Hepatocyte (in vitro differentiated cells): ENCODE measurements around the gene CDK11B. TPM values are rescaled to one million over a fixed set of nuclear protein-coding genes. Genes with fewer than 3 reads are reported as not detected.

Experiments used
- DNase-seq: peaks from one replicate; pipeline ENCODE4 v3.0.0-alpha.2; 2016; ENCODE audit warnings: low spot score
- H2AFZ ChIP-seq: fragments of 200-600 bp; sonication (generic); 2 replicates; pipeline ENCODE4 v1.6.0; 2016; ENCODE audit warnings: antibody characterized with exemption, mild to moderate bottlenecking
- H3K27ac ChIP-seq: fragments of 200-600 bp; sonication (generic); 2 replicates; pipeline ENCODE4 v1.5.1; 2016; ENCODE audit warnings: mild to moderate bottlenecking
- H3K27me3 ChIP-seq: fragments of 200-600 bp; sonication (generic); 2 replicates; pipeline ENCODE4 v1.6.1; 2016
- H3K36me3 ChIP-seq: fragments of 200-600 bp; sonication (generic); replicated peaks from 2 replicates; pipeline ENCODE4 v1.5.1; 2016; ENCODE audit warnings: low read depth; ENCODE audit not compliant: insufficient read depth
- H3K4me1 ChIP-seq: fragments of 200-600 bp; sonication (generic); 2 replicates; pipeline ENCODE4 v1.5.1; 2016; ENCODE audit warnings: mild to moderate bottlenecking, moderate library complexity; ENCODE audit not compliant: insufficient read depth
- H3K4me2 ChIP-seq: fragments of 200-600 bp; sonication (generic); 2 replicates; pipeline ENCODE4 v1.6.0; 2016
- H3K4me3 ChIP-seq: fragments of 200-600 bp; sonication (generic); 2 replicates; pipeline ENCODE4 v1.5.1; 2016; ENCODE audit warnings: mild to moderate bottlenecking
- H3K79me2 ChIP-seq: fragments of 200-600 bp; sonication (generic); 2 replicates; pipeline ENCODE4 v1.6.0; 2017; ENCODE audit warnings: mild to moderate bottlenecking
- H3K9me2 ChIP-seq: fragments of 200-600 bp; sonication (generic); replicated peaks from 2 replicates; pipeline ENCODE4 v1.6.0; 2017; ENCODE audit warnings: mild to moderate bottlenecking; ENCODE audit not compliant: insufficient read depth
- H3K9me3 ChIP-seq: fragments of 200-600 bp; sonication (generic); 2 replicates; pipeline ENCODE4 v1.5.1; 2016; ENCODE audit warnings: low read depth, mild to moderate bottlenecking
- H4K20me1 ChIP-seq: fragments of 200-600 bp; sonication (generic); 2 replicates; pipeline ENCODE4 v1.6.0; 2016; ENCODE audit warnings: mild to moderate bottlenecking; ENCODE audit not compliant: insufficient read depth, poor library complexity, severe bottlenecking
- CTCF ChIP-seq: fragments of 200-600 bp; sonication (generic); IDR thresholded peaks from 2 replicates; pipeline ENCODE4 v1.5.1; 2016; ENCODE audit warnings: antibody characterized with exemption, mild to moderate bottlenecking; ENCODE audit not compliant: poor library complexity
- EZH2 ChIP-seq: fragments of 200-600 bp; sonication (generic); IDR thresholded peaks from 2 replicates; pipeline ENCODE4 v1.6.1; 2016; ENCODE audit warnings: antibody characterized with exemption, mild to moderate bottlenecking, borderline replicate concordance
- EZH2phosphoT487 ChIP-seq: fragments of 200-600 bp; sonication (generic); IDR thresholded peaks from one replicate; pipeline ENCODE4 v1.6.1; 2018; ENCODE audit warnings: antibody characterized with exemption, mild to moderate bottlenecking, low read depth, moderate library complexity; ENCODE audit not compliant: unreplicated experiment, severe bottlenecking
- WGBS: methylation state at CpG from one replicate; pipeline ENCODE4 v1.1.6; 2016; ENCODE audit warnings: low lambda C conversion rate; ENCODE audit errors: missing lambda C conversion rate; 5-methylcytosine and 5-hydroxymethylcytosine counted together
- polyA plus RNA-seq: library from polyadenylated mRNA; unstranded; fragments of >200 nt; fragmentation: Nextera tagmentation; extraction: Ambion mirVana; gene quantifications from 2 replicates; pipeline ENCODE4 v1.2.1, GENCODE V29; 2016
- total RNA-seq: library from RNA; depleted of rRNA; stranded (reverse); fragments of >200 nt; gene quantifications from 2 replicates; pipeline ENCODE4 v1.2.3, GENCODE V29; 2014

The CDK11B gene
- total and polyA plus RNA-seq, 2 experiments from 2014 or later = 7.5 to 15.3 TPM

GRCh38 chr1:1605034-1605591 is 53.7 kb downstream of the CDK11B start:
- no peaks in the 10 kb centered on the region for H3K9me2 ChIP-seq
- no peak overlapping the region for H2AFZ ChIP-seq
- H3K4me3 ChIP-seq = no peak overlapping the region
- no peak overlapping the region for H3K27ac ChIP-seq
- H3K4me1 ChIP-seq = peaks cover 3% of the 10 kb centered on the region
- DNase-seq = no peak
- H3K27me3 ChIP-seq = peaks cover 35% of the 10 kb centered on the region
- TF ChIP-seq CTCF (no peak), EZH2 (no peak), EZH2phosphoT487 (no peak)
- WGBS = 85% methylated on average over 12 of the region's 14 CpGs
- no peaks in the 10 kb centered on the region for H4K20me1 ChIP-seq
- no peaks in the 10 kb centered on the region for H3K36me3 ChIP-seq
- H3K79me2 ChIP-seq = no peaks in the 10 kb centered on the region
- no peak overlapping the region for H3K4me2 ChIP-seq
- no peaks in the 10 kb centered on the region for H3K9me3 ChIP-seq

GRCh38 chr1:1604374-1605033 is 54.3 kb downstream of the CDK11B start:
- H3K4me1 ChIP-seq = peaks cover 3% of the 10 kb centered on the region
- 88% methylated on average over 15 of the region's 15 CpGs for WGBS

GRCh38 chr1:1603671-1604373 is 55.0 kb downstream of the CDK11B start:
- Histone ChIP-seq H3K27me3 (peaks cover 41% of the 10 kb centered on the region), H3K4me1 (peaks cover 3% of the 10 kb centered on the region), H3K79me2 (no peaks in the 10 kb centered on the region), H3K9me2 (no peaks in the 10 kb centered on the region), H4K20me1 (no peaks in the 10 kb centered on the region), H3K27ac (no peak overlapping the region), H3K4me2 (no peak overlapping the region), H3K36me3 (no peaks in the 10 kb centered on the region), H3K9me3 (no peaks in the 10 kb centered on the region), H3K4me3 (no peak overlapping the region), H2AFZ (no peak overlapping the region)
- no peak for DNase-seq
- no peak for TF ChIP-seq CTCF
- TF ChIP-seq EZH2 = no peak
- no peak for TF ChIP-seq EZH2phosphoT487
- WGBS = 84% methylated on average over 11 of the region's 13 CpGs

More at GRCh38 chr1:1604374-1605033, 54.3 kb downstream of the CDK11B start:
- no peaks in the 10 kb centered on the region for H3K9me3 ChIP-seq
- no peak overlapping the region for H3K4me2 ChIP-seq
- H3K4me3 ChIP-seq = no peak overlapping the region
- no peak overlapping the region for H3K27ac ChIP-seq
- no peak for DNase-seq
- H3K27me3 ChIP-seq = peaks cover 35% of the 10 kb centered on the region
- H3K9me2 ChIP-seq = no peaks in the 10 kb centered on the region
- no peak overlapping the region for H2AFZ ChIP-seq
- H3K36me3 ChIP-seq = no peaks in the 10 kb centered on the region
- TF ChIP-seq CTCF (no peak), EZH2phosphoT487 (no peak), EZH2 (no peak)
- H3K79me2 ChIP-seq = no peaks in the 10 kb centered on the region
- no peaks in the 10 kb centered on the region for H4K20me1 ChIP-seq
